ENCODE results near the gene CLTB.

- no peak for TF ChIP-seq CTCF (IDR thresholded peaks at IDR 0.05 in 2 of 3, conservative IDR thresholded peaks at IDR 0.05 in 1 of 3; ENCODE audit: borderline replicate concordance in 1 of 3, insufficient read depth in 1 of 3, low read depth in 2 of 3, low read length in 2 of 3)
- no peak for TF ChIP-seq POLR2AphosphoS5 (IDR thresholded peaks at IDR 0.05; ENCODE audit: low read depth, low read length)
- no peak for TF ChIP-seq EZH2phosphoT487 (IDR thresholded peaks at IDR 0.05; ENCODE audit: borderline replicate concordance)
- no peak for TF ChIP-seq SRF (IDR thresholded peaks at IDR 0.05; ENCODE audit: low read depth)
- no peak for TF ChIP-seq JUND (IDR thresholded peaks at IDR 0.05)
- TF ChIP-seq POLR2A (IDR thresholded peaks at IDR 0.05; ENCODE audit: borderline replicate concordance, extremely low read depth, insufficient read depth, insufficient read length) = no peak
- TF ChIP-seq EZH2 (IDR thresholded peaks at IDR 0.05) = no peak
- TF ChIP-seq ZBTB33 (IDR thresholded peaks at IDR 0.05; ENCODE audit: extremely low read depth, insufficient replicate concordance, low read length) = no peak
- TF ChIP-seq ATF3 (IDR thresholded peaks at IDR 0.05) = no peak
- TF ChIP-seq ZFX (IDR thresholded peaks at IDR 0.05) = no peak
- TF ChIP-seq REST (IDR thresholded peaks at IDR 0.05; ENCODE audit: low read depth) = no peak
- TF ChIP-seq SIN3A (IDR thresholded peaks at IDR 0.05; ENCODE audit: low read depth) = no peak; the same call in 1 of the 2 replicates
- no peak for TF ChIP-seq ZNF274 (IDR thresholded peaks at IDR 0.05; ENCODE audit: low read depth, low read length)
These were observed 626 bp upstream of the CLTB start for GRCh38 chr5:176416965-176417364.
